T-cell (primary cell): ENCODE results near the gene FANCI. TPM values are rescaled to one million over a fixed set of nuclear protein-coding genes. Genes with fewer than 3 reads are reported as not detected.

ENCODE experiments used
- ATAC-seq, 4 experiments: fragments of 200-7000 bp in 3 of 4; fragments of 150-1000 bp in 1 of 4; cut with Tn5 transposase; replicated peaks in 1 of 4; 1 replicate in 3 of 4; 2 replicates in 1 of 4; pipeline ENCODE4 v1.10.0; 2021; ENCODE audit warnings: moderate library complexity in 3 of 4, mild to moderate bottlenecking in 2 of 4, moderate number of reproducible peaks in 1 of 4
- CTCF ChIA-PET, 2 donors: fragments of 300-600 bp; sonication (Branson Sonifier 250); formaldehyde crosslinking; loops; one replicate each; lab custom pipeline; 2022; ENCODE audit warnings: antibody characterized with exemption in 2 of 2; lab: Charles Lee
- POLR2A ChIA-PET, 2 donors: fragments of 300-600 bp; sonication (Branson Sonifier 250); formaldehyde crosslinking; loops; one replicate each; lab custom pipeline; 2022; ENCODE audit warnings: antibody characterized with exemption in 2 of 2; lab: Charles Lee
- DNase-seq, 35 experiments: peaks; one replicate each; pipeline versions ENCODE4 v3.0.0 to v3.0.0-alpha.2; 2013 to 2023
- H3K27ac ChIP-seq: one replicate; pipeline ENCODE4 v1.5.1; 2013; ENCODE audit warnings: low read length
- H3K27me3 ChIP-seq, 2 experiments: replicated peaks in 1 of 2; 1 replicate in 1 of 2; 2 replicates in 1 of 2; pipeline versions ENCODE4 v1.6.1 to v1.7.0; 2013; ENCODE audit warnings: low read length in 1 of 2, mixed read lengths in 1 of 2; ENCODE audit not compliant: control insufficient read depth in 2 of 2, insufficient read depth in 2 of 2; ENCODE audit errors: extremely low read depth in 1 of 2
- H3K36me3 ChIP-seq, 2 donors: 1 replicate in 1 of 2; 2 replicates in 1 of 2; pipeline versions ENCODE4 v1.6.1 to v1.7.0; 2013; ENCODE audit warnings: low read length in 1 of 2; ENCODE audit not compliant: control insufficient read depth in 2 of 2, insufficient read depth in 1 of 2; ENCODE audit errors: extremely low read depth in 1 of 2
- H3K4me1 ChIP-seq, 2 experiments: 1 replicate in 1 of 2; 2 replicates in 1 of 2; pipeline versions ENCODE4 v1.6.1 to v1.7.0; 2013; ENCODE audit warnings: low read length in 2 of 2, mixed read lengths in 1 of 2; ENCODE audit not compliant: insufficient read depth in 2 of 2, control insufficient read depth in 1 of 2; ENCODE audit errors: extremely low read depth in 1 of 2
- H3K4me3 ChIP-seq, 2 donors: 1 replicate in 1 of 2; 2 replicates in 1 of 2; pipeline versions ENCODE4 v1.5.1 to v1.7.0; 2013; ENCODE audit warnings: mild to moderate bottlenecking in 2 of 2, low read length in 1 of 2, moderate library complexity in 1 of 2; ENCODE audit not compliant: control insufficient read depth in 1 of 2; ENCODE audit errors: extremely low read depth in 1 of 2
- H3K9me3 ChIP-seq: 2 replicates; pipeline ENCODE4 v1.7.0; 2013
- H3K27ac Mint-ChIP-seq, 2 donors: one replicate each; pipeline ENCODE4 v1.8.0; 2020 to 2021; ENCODE audit warnings: mild to moderate bottlenecking in 2 of 2, mixed read lengths in 2 of 2
- H3K27me3 Mint-ChIP-seq, 2 donors: one replicate each; pipeline ENCODE4 v1.8.0; 2021 to 2022; ENCODE audit warnings: mixed read lengths in 2 of 2
- H3K36me3 Mint-ChIP-seq: one replicate; pipeline ENCODE4 v1.8.0; 2021; ENCODE audit warnings: mixed read lengths
- H3K4me1 Mint-ChIP-seq, 3 donors: one replicate each; pipeline ENCODE4 v1.8.0; 2020 to 2022; ENCODE audit warnings: mixed read lengths in 3 of 3, mild to moderate bottlenecking in 1 of 3
- H3K4me3 Mint-ChIP-seq, 3 donors: one replicate each; pipeline ENCODE4 v1.8.0; 2020 to 2022; ENCODE audit warnings: mild to moderate bottlenecking in 3 of 3, mixed read lengths in 3 of 3, moderate library complexity in 3 of 3
- H3K9me3 Mint-ChIP-seq, 3 donors: one replicate each; pipeline ENCODE4 v1.8.0; 2020 to 2022; ENCODE audit warnings: mixed read lengths in 3 of 3
- WGBS: methylation state at CpG from one replicate; pipeline ENCODE4 v1.1.5; 2013; ENCODE audit warnings: missing lambda C conversion rate; ENCODE audit not compliant: insufficient coverage; 5-methylcytosine and 5-hydroxymethylcytosine counted together
- total RNA-seq, 35 experiments: library from RNA in 6 of 35; stranded (reverse) in 6 of 35; fragments of 120-200 nt in 1 of 35; gene quantifications; one replicate each; pipeline versions ENCODE4 v1.2.1 to v1.2.4 and lab custom pipeline; 2013 to 2026

FANCI gene
- total RNA-seq, 5 donors from 2014 or later (not counting 1 experiment from before 2014, with no cell fraction given), result 9.8 to 14.6 (median 12.4) TPM

DNA sequence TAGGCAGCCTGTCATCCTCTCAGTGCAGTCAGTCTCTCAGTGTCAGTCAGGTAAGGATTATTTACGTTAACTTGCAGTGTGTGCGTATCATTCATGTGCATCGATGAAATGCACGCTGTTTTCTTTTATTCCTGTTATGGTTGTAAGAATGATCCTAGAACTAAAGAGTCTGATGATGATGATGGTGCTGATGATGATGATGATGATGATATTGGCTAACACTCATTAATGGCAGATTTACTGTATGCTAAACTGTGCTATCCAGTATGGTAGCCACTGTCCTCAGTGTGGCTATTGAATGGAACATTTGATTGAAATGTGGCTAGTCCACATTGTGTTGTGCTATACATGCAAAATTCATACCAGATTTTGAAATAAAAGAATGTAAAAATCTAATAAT is 39.4 kb downstream of the FANCI start:
- ATAC-seq, result no peak
- H3K4me1 Mint-ChIP-seq, result no peaks in the 10 kb centered on the region

DNA sequence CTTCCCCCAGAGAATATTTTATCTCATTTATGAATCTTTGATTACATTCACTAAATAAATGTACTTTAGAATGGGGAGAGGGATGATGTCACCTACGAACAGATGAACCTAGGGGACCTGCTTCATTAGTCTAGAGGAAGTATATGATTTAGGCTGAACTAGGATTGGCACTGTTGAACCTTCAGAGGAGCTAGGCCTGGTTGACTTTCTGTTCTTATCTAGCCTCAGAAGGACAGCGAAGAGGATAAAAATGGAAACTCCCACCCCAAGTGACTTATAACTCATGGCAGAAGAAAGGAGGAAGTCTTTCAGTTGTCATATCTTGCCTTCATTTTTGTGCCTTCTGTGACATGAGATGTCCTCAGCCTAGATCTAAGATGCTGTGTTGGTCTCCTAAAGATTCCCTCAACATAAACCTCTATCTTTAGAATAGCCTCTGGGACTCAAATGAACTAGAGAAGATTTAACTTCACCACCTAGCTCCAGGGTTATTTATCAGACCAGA is 48.2 kb downstream of the FANCI start:
- Mint-ChIP-seq H3K36me3 (peaks cover 38% of the 10 kb centered on the region), H3K4me1 (no peaks in the 10 kb centered on the region), H3K9me3 (no peaks in the 10 kb centered on the region), H3K27me3 (no peaks in the 10 kb centered on the region), H3K4me3 (no peak overlapping the region), H3K27ac (no peak overlapping the region)
- DNase-seq (no peak), ATAC-seq (no peak)
- Histone ChIP-seq H3K27me3 (no peaks in the 10 kb centered on the region), H3K27ac (no peak overlapping the region), H3K9me3 (no peaks in the 10 kb centered on the region), H3K4me3 (no peak overlapping the region), H3K4me1 (no peaks in the 10 kb centered on the region), H3K36me3 (peaks cover 0 to 6% of the 10 kb centered on the region in 2 donors)
- POLR2A ChIA-PET, result no interaction called here
- CTCF ChIA-PET, result no interaction called here
- WGBS, result no CpG with 5 or more reads among the region's 2 CpGs

More for the DNA sequence above, 39.4 kb downstream of the FANCI start:
- no peak overlapping the region for H3K4me3 ChIP-seq
- H3K9me3 ChIP-seq, result no peaks in the 10 kb centered on the region
- 100% methylated on average over 4 of the region's 4 CpGs for WGBS
- no peaks in the 10 kb centered on the region for H3K4me1 ChIP-seq
- H3K36me3 Mint-ChIP-seq, result peaks cover 44% of the 10 kb centered on the region
- H3K27ac Mint-ChIP-seq, result no peak overlapping the region
- H3K4me3 Mint-ChIP-seq, result no peak overlapping the region
- DNase-seq, result no peak
- H3K27me3 ChIP-seq, result no peaks in the 10 kb centered on the region
- H3K36me3 ChIP-seq, result peaks cover 0 to 6% of the 10 kb centered on the region in 2 donors
- H3K27me3 Mint-ChIP-seq, result no peaks in the 10 kb centered on the region
- POLR2A ChIA-PET, result no interaction called here
- no peak overlapping the region for H3K27ac ChIP-seq
- H3K9me3 Mint-ChIP-seq, result peaks cover 0 to 5% (median 4%) of the 10 kb centered on the region in 3 donors
- CTCF ChIA-PET, result no interaction called here

DNA sequence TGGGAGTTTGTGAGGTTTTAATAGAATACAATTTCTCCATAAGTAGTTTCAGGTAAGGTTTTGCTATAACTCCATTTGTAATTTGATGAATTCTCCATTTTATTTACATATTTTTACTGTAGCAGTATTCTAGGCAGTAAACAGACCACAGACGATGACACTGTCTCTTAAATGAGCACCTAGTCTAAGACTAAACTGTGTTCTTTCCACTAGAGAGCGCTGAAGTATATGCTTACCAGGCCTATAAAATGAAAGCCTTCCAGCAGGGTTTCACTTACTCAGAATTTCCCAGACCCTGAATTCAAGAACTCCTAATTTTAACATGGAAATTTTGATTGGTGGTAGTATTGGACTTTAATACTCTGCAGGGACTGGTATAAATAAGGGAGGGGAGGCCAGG is 49.2 kb downstream of the FANCI start:
- Histone ChIP-seq H3K27ac (no peak overlapping the region), H3K4me3 (no peak overlapping the region), H3K36me3 (peaks cover 0 to 5% of the 10 kb centered on the region in 2 donors), H3K9me3 (no peaks in the 10 kb centered on the region), H3K4me1 (no peaks in the 10 kb centered on the region), H3K27me3 (no peaks in the 10 kb centered on the region)
- ChIA-PET POLR2A (no interaction called here), CTCF (no interaction called here)
- Mint-ChIP-seq H3K9me3 (peaks cover 0 to 2% (median 0%) of the 10 kb centered on the region in 3 donors), H3K27ac (no peak overlapping the region), H3K36me3 (peaks cover 34% of the 10 kb centered on the region), H3K27me3 (no peaks in the 10 kb centered on the region), H3K4me3 (no peak overlapping the region), H3K4me1 (no peaks in the 10 kb centered on the region)
- WGBS, result no CpG with 5 or more reads among the region's 2 CpGs
- DNase-seq, result no peak
- no peak for ATAC-seq

DNA sequence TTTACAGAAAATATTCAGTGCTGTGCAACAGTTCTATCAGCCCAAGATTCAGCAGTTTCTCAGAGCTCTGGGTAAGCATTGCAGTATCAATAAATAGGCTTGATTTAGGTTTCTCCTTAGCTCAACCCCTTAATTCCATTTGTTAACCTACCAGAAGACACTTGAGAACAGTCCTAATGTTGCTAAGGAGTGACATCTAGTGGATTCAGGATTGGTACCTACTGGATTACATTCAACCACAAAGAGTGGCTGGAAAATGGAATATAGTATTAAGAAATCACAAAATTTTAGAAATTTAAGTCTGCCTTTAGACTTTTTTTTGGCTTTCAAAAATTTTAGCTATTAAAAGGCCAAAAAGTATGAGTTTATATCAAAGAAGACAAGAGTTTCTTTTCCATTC is 56.1 kb downstream of the FANCI start:
- peaks cover 0 to 17% of the 10 kb centered on the region in 2 donors for H3K36me3 ChIP-seq
- ATAC-seq, result no peak
- Mint-ChIP-seq H3K4me1 (peaks cover 0 to 3% (median 0%) of the 10 kb centered on the region in 3 donors), H3K27ac (no peak overlapping the region), H3K27me3 (no peaks in the 10 kb centered on the region), H3K4me3 (no peak overlapping the region), H3K9me3 (peaks cover 0 to 7% (median 3%) of the 10 kb centered on the region in 3 donors), H3K36me3 (peaks cover 23% of the 10 kb centered on the region)
- H3K27me3 ChIP-seq, result no peaks in the 10 kb centered on the region
- CTCF ChIA-PET, result interaction anchor here in 1 of 2 donors (0.5 kb wide), 1 partner anchor 1726 kb away, joined by 5 read pairs; no protein-coding TSS in a partner anchor
- H3K9me3 ChIP-seq, result no peaks in the 10 kb centered on the region
- DNase-seq, result no peak
- no peak overlapping the region for H3K4me3 ChIP-seq
- no peak overlapping the region for H3K27ac ChIP-seq
- H3K4me1 ChIP-seq, result no peaks in the 10 kb centered on the region
- POLR2A ChIA-PET, result no interaction called here

DNA sequence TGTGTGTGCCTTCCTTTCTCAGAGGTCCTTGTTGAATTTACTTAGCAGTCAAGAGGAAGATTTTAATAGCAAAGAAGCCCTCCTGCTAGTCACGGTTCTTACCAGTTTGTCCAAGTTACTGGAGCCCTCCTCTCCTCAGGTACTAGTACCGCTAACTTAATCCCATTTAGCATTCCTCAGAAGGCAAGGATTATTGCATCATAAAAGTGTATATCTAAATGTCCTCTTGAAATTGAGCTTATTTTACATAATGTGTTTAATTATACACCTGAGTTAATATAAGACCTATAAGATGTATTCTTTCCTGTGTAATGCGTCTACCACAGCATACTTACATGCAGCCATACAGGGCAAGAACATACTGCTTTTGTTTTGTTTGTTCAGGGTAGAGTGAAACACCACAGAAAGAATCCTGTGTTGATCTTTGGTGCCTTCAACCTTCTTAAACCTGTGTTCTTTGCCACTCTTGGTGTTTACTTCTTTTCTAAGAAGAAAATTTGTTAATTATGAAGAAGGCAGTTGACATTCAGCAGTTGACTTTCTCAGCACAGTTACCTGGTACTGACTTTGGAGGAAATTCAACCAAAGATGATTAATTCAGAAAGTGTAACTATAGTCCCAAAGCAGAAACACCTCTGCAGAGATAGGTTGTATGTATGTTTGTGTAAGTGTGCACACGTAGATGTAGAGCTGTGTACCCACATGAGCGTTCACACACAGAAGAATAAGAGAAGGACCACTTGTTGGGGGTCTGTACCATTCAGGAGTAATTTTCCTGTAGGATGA is 57.7 kb downstream of the FANCI start:
- WGBS, result no CpG with 5 or more reads among the region's 5 CpGs
- CTCF ChIA-PET, result no interaction called here
- no peak overlapping the region for H3K4me3 Mint-ChIP-seq
- peaks cover 0 to 3% (median 0%) of the 10 kb centered on the region in 3 donors for H3K4me1 Mint-ChIP-seq
- Histone ChIP-seq H3K36me3 (peaks cover 0 to 17% of the 10 kb centered on the region in 2 donors), H3K4me3 (no peak overlapping the region), H3K4me1 (no peaks in the 10 kb centered on the region), H3K27me3 (no peaks in the 10 kb centered on the region), H3K9me3 (no peaks in the 10 kb centered on the region), H3K27ac (no peak overlapping the region)
- no peak for ATAC-seq
- POLR2A ChIA-PET, result interaction anchor here in 1 of 2 donors (0.6 kb wide), 1 partner anchor 127 kb away, joined by 3 read pairs; no protein-coding TSS in a partner anchor
- peaks cover 20% of the 10 kb centered on the region for H3K36me3 Mint-ChIP-seq
- peaks cover 0 to 7% (median 3%) of the 10 kb centered on the region in 3 donors for H3K9me3 Mint-ChIP-seq
- no peak overlapping the region for H3K27ac Mint-ChIP-seq
- DNase-seq, result no peak
- no peaks in the 10 kb centered on the region for H3K27me3 Mint-ChIP-seq

GRCh38 chr15:89303986-89304385 is 60.2 kb downstream of the FANCI start:
- no peaks in the 10 kb centered on the region for H3K27me3 Mint-ChIP-seq
- Histone ChIP-seq H3K27ac (no peak overlapping the region), H3K27me3 (no peaks in the 10 kb centered on the region), H3K9me3 (no peaks in the 10 kb centered on the region), H3K4me1 (no peaks in the 10 kb centered on the region), H3K4me3 (no peak overlapping the region), H3K36me3 (peaks cover 0 to 17% of the 10 kb centered on the region in 2 donors)
- no peak overlapping the region for H3K27ac Mint-ChIP-seq
- no peak overlapping the region for H3K4me3 Mint-ChIP-seq
- no peak for DNase-seq
- no peak for ATAC-seq
- H3K4me1 Mint-ChIP-seq, result no peaks in the 10 kb centered on the region
- ChIA-PET POLR2A (no interaction called here), CTCF (no interaction called here)
- WGBS, result no CpG with 5 or more reads among the region's 2 CpGs
- H3K9me3 Mint-ChIP-seq, result no peaks in the 10 kb centered on the region
- H3K36me3 Mint-ChIP-seq, result peaks cover 12% of the 10 kb centered on the region
